Forelimb muscle (tissue), 1 donor: ENCODE measurements around the gene FCMR. TPM values are rescaled to one million over a fixed set of nuclear protein-coding genes. Genes with fewer than 3 reads are reported as not detected.

Experiments
- DNase-seq: peaks from one replicate; pipeline ENCODE4 v3.0.0-alpha.2; 2013; ENCODE audit warnings: low read depth
- polyA plus RNA-seq: library from polyadenylated mRNA; unstranded; fragments of 120-200 nt; gene quantifications from one replicate; pipeline ENCODE4 v1.2.1, GENCODE V29; 2013; ENCODE audit not compliant: insufficient read length

FCMR gene
- polyA plus RNA-seq, 1 donor, result 1.2 TPM

- DNase-seq, result no peak
Observed at GRCh38 chr1:206899717-206900116, 22.0 kb downstream of the FCMR start.

- DNase-seq, result no peak
Observed at GRCh38 chr1:206898915-206899431, 22.8 kb downstream of the FCMR start.

- no peak for DNase-seq
Observed at GRCh38 chr1:206898089-206898914, 23.4 kb downstream of the FCMR start.

GRCh38 chr1:206897175-206897574 lies 24.6 kb downstream of the FCMR start, which contains the start of gene IL24:
TSS of gene IL24 (plus strand) at chr1:206897443. CDS start at chr1:206897833, 390 bp downstream.
- DNase-seq, result no peak

GRCh38 chr1:206896261-206896660 lies 25.5 kb downstream of the FCMR start:
- DNase-seq, result no peak

GRCh38 chr1:206895837-206896242 lies 25.9 kb downstream of the FCMR start:
- no peak for DNase-seq

GRCh38 chr1:206895325-206895724 lies 26.4 kb downstream of the FCMR start:
- DNase-seq, result no peak

- no peak for DNase-seq
Observed at GRCh38 chr1:206893380-206893779, 28.4 kb downstream of the FCMR start.

GRCh38 chr1:206892351-206892984 lies 29.3 kb downstream of the FCMR start:
- no peak for DNase-seq

GRCh38 chr1:206891412-206891811 lies 30.3 kb downstream of the FCMR start:
- DNase-seq, result no peak

- no peak for DNase-seq
Observed at GRCh38 chr1:206890125-206891060, 31.3 kb downstream of the FCMR start.

- DNase-seq, result no peak
Observed at GRCh38 chr1:206887701-206888100, 34.0 kb downstream of the FCMR start.

GRCh38 chr1:206886831-206887230 lies 34.9 kb downstream of the FCMR start:
- no peak for DNase-seq

GRCh38 chr1:206885341-206886060 lies 36.2 kb downstream of the FCMR start:
- DNase-seq, result no peak

GRCh38 chr1:206883876-206884275 lies 37.9 kb downstream of the FCMR start:
- DNase-seq, result no peak

- no peak for DNase-seq
Observed at GRCh38 chr1:206883160-206883559, 38.6 kb downstream of the FCMR start.

- DNase-seq, result no peak
Observed at GRCh38 chr1:206882555-206882954, 39.2 kb downstream of the FCMR start.

- no peak for DNase-seq
Observed at GRCh38 chr1:206880314-206880713, 41.4 kb downstream of the FCMR start.

- DNase-seq, result no peak
Observed at GRCh38 chr1:206878456-206878855, 43.3 kb downstream of the FCMR start.

- DNase-seq, result no peak
Observed at GRCh38 chr1:206875752-206876377, 45.9 kb downstream of the FCMR start.
